ENCODE data around the gene PSTPIP1. TPM values are rescaled to one million over a fixed set of nuclear protein-coding genes. Genes with fewer than 3 reads are reported as not detected.

Gene PSTPIP1
- polyA plus RNA-seq, 1 donor (not counting 4 experiments of a cell fraction or from before 2014, with no cell fraction given) = 9.6 TPM

DNA sequence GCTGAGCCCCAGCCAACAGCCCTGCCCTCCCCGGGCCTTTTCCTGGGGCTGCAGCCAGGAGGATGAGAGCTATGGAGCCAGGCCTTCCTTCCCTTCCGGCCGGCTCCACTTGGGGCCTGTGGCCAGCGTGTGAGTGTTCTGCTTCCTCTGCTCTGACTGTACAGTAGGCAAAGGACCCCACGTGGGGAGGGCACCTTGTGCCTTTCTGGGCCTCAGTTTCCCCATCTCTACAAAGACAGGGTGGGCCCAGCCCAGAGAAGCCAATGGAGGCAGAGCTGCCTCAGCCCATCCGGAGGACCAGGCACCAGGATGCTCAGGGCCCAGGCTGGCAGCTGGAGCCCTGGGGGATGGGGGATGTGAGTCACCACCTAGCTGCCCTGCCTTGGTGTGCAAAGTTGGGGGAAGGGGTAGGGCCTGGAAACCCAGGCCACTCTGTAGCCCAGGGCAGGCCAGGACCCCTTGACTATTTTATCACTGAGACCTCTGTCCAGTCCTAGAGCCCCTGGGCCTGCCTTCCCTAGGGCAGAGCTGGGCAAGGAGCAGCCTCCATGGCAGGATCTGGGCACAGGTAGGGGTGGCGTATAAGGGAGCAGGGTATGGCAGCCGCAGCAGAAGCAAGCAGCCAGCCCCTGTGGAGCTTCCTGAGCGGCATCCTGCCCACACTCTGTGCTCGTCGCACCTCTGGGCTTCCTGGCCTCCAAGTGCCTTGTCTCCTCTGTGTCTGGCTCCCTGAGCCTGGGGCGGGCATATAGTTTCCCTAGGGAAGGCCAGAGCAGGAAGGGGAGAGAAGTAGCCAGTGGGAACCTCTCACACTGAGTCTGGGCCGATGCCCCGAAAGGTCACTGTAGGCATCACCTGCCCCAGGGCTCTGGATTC is 1.8 kb downstream of the PSTPIP1 start:
- DNase-seq (ENCODE audit: low read depth, low spot score) (no peak), FAIRE-seq (peak; percentile 66)
- Histone ChIP-seq H3K36me3 (ENCODE audit: control insufficient read depth in 2 of 2, extremely low read depth in 1 of 2, insufficient read depth in 2 of 2, low read length in 2 of 2) (peaks cover 0 to 3% of the 10 kb centered on the region in 2 experiments), H3K9me1 (ENCODE audit: control insufficient read depth, extremely low read depth, insufficient read depth, low read length) (no peaks in the 10 kb centered on the region), H3K4me3 (ENCODE audit: control insufficient read depth in 2 of 3, extremely low read depth in 1 of 3, insufficient read depth in 2 of 3, low read depth in 1 of 3, low read length in 3 of 3) (peak overlapping the region; percentile 13 to 69 (median 46)), H3K9ac (ENCODE audit: control insufficient read depth, extremely low read depth, insufficient read depth, low read length) (peak overlapping the region; percentile 14), H3K79me2 (ENCODE audit: control insufficient read depth, insufficient read depth, low read length) (peaks cover 17% of the 10 kb centered on the region), H3K4me2 (ENCODE audit: control insufficient read depth, extremely low read depth, insufficient read depth, low read depth, low read length) (peak overlapping the region; percentile 77), H2AFZ (ENCODE audit: control insufficient read depth, low read length) (peak overlapping the region; percentile 72), H3K4me1 (ENCODE audit: control insufficient read depth, extremely low read depth, insufficient read depth, low read length) (peaks cover 44% of the 10 kb centered on the region), H3K27ac (ENCODE audit: control insufficient read depth, insufficient read depth, low read length) (peak overlapping the region; percentile 34), H3K27me3 (ENCODE audit: control insufficient read depth, extremely low read depth, insufficient read depth, low read length) (no peaks in the 10 kb centered on the region), H3K9me3 (ENCODE audit: control insufficient read depth, low read depth, low read length) (no peaks in the 10 kb centered on the region), H4K20me1 (ENCODE audit: control insufficient read depth, extremely low read depth, insufficient read depth, low read length) (no peaks in the 10 kb centered on the region)
- no peak for TF ChIP-seq EZH2 (IDR thresholded peaks at IDR 0.05; ENCODE audit: low read length)
- TF ChIP-seq, protein P1, sequence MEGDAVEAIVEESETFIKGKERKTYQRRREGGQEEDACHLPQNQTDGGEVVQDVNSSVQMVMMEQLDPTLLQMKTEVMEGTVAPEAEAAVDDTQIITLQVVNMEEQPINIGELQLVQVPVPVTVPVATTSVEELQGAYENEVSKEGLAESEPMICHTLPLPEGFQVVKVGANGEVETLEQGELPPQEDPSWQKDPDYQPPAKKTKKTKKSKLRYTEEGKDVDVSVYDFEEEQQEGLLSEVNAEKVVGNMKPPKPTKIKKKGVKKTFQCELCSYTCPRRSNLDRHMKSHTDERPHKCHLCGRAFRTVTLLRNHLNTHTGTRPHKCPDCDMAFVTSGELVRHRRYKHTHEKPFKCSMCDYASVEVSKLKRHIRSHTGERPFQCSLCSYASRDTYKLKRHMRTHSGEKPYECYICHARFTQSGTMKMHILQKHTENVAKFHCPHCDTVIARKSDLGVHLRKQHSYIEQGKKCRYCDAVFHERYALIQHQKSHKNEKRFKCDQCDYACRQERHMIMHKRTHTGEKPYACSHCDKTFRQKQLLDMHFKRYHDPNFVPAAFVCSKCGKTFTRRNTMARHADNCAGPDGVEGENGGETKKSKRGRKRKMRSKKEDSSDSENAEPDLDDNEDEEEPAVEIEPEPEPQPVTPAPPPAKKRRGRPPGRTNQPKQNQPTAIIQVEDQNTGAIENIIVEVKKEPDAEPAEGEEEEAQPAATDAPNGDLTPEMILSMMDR (optimal IDR thresholded peaks at IDR 0.05 in 1 of 3, IDR thresholded peaks at IDR 0.05 in 1 of 3, conservative IDR thresholded peaks at IDR 0.05 in 1 of 3; ENCODE audit: extremely low read depth in 1 of 3, insufficient read depth in 2 of 3, low read length in 3 of 3) = no peak
- dilution Hi-C loops (cut with MboI; ENCODE audit: extremely low pct_ligation_motif_present, low sequenced_read_pairs) = no loop called here

DNA sequence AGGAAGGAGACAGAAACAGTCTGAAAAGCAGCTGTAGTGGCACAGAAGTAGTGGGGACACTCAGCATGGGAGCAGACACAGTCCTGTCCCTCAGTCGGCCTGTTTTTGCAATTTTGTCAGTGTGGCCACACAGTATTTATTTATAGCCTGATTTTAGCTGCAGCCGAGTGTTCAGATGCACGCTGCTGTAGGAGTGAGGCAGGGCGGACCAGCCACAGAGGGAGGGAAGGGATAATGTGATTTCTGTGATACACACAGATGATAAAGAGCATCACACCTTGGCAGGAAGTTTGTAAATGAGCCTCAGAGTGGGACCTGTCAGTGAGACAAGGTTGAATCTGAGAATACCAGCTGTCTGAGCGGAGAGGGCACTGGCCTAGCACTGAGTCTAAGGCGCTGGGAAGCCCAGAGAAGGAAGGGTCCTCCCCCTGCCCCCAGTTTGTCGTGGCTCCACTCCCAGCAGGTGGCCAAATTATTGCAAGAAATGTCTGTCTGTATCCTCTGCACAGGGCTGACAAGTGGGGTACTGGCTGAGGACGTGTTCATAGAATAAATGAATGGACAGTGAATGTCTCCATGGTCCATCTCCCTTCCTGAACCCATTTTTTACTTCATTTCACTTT is 3.8 kb downstream of the PSTPIP1 start:
- Histone ChIP-seq H3K9ac (ENCODE audit: control insufficient read depth, extremely low read depth, insufficient read depth, low read length) (no peak overlapping the region), H4K20me1 (ENCODE audit: control insufficient read depth, extremely low read depth, insufficient read depth, low read length) (no peaks in the 10 kb centered on the region), H3K4me3 (ENCODE audit: control insufficient read depth in 2 of 3, extremely low read depth in 1 of 3, insufficient read depth in 2 of 3, low read depth in 1 of 3, low read length in 3 of 3) (no peak overlapping the region), H3K9me3 (ENCODE audit: control insufficient read depth, low read depth, low read length) (no peaks in the 10 kb centered on the region), H3K27me3 (ENCODE audit: control insufficient read depth, extremely low read depth, insufficient read depth, low read length) (no peaks in the 10 kb centered on the region), H3K27ac (ENCODE audit: control insufficient read depth, insufficient read depth, low read length) (no peak overlapping the region), H3K4me2 (ENCODE audit: control insufficient read depth, extremely low read depth, insufficient read depth, low read depth, low read length) (no peak overlapping the region), H3K9me1 (ENCODE audit: control insufficient read depth, extremely low read depth, insufficient read depth, low read length) (no peaks in the 10 kb centered on the region), H3K4me1 (ENCODE audit: control insufficient read depth, extremely low read depth, insufficient read depth, low read length) (peaks cover 40% of the 10 kb centered on the region), H3K36me3 (ENCODE audit: control insufficient read depth in 2 of 2, extremely low read depth in 1 of 2, insufficient read depth in 2 of 2, low read length in 2 of 2) (peaks cover 0 to 3% of the 10 kb centered on the region in 2 experiments), H3K79me2 (ENCODE audit: control insufficient read depth, insufficient read depth, low read length) (peaks cover 17% of the 10 kb centered on the region), H2AFZ (ENCODE audit: control insufficient read depth, low read length) (no peak overlapping the region)
- TF ChIP-seq, protein P1 (optimal IDR thresholded peaks at IDR 0.05 in 1 of 3, IDR thresholded peaks at IDR 0.05 in 1 of 3, conservative IDR thresholded peaks at IDR 0.05 in 1 of 3; ENCODE audit: extremely low read depth in 1 of 3, insufficient read depth in 2 of 3, low read length in 3 of 3) = no peak
- TF ChIP-seq EZH2 (IDR thresholded peaks at IDR 0.05; ENCODE audit: low read length) = no peak
- DNase-seq (ENCODE audit: low read depth, low spot score) (no peak), FAIRE-seq (no peak)
- dilution Hi-C loops (cut with MboI; ENCODE audit: extremely low pct_ligation_motif_present, low sequenced_read_pairs) = no loop called here
